Skeletal muscle tissue (tissue), 4 donors: Measurements from ENCODE around the gene PLLP. TPM values are rescaled to one million over a fixed set of nuclear protein-coding genes. Genes with fewer than 3 reads are reported as not detected.
"Not testable (repeated sequence)": the region's sequence is repeated elsewhere in the genome, so short reads cannot be mapped to it uniquely, and the experiment has no call there.

Experiments used
- H3K27ac ChIP-seq: one replicate; pipeline ENCODE4 v1.7.0; 2013; ENCODE audit warnings: mild to moderate bottlenecking, low read depth, low read length, inconsistent platforms
- H3K27me3 ChIP-seq, 3 donors: one replicate each; pipeline ENCODE4 v1.7.0; 2013; ENCODE audit warnings: low read length in 3 of 3; ENCODE audit not compliant: control insufficient read depth in 3 of 3, insufficient read depth in 3 of 3
- H3K36me3 ChIP-seq, 3 donors: one replicate each; pipeline ENCODE4 v1.7.0; 2013; ENCODE audit warnings: low read length in 3 of 3; ENCODE audit not compliant: control insufficient read depth in 3 of 3, insufficient read depth in 3 of 3
- H3K4me1 ChIP-seq, 3 donors: one replicate each; pipeline ENCODE4 v1.7.0; 2013; ENCODE audit warnings: low read length in 3 of 3, mild to moderate bottlenecking in 3 of 3; ENCODE audit not compliant: control insufficient read depth in 3 of 3, insufficient read depth in 3 of 3
- H3K4me3 ChIP-seq, 3 donors: one replicate each; pipeline ENCODE4 v1.7.0; 2013; ENCODE audit warnings: low read length in 3 of 3
- H3K9ac ChIP-seq, 3 donors: one replicate each; pipeline ENCODE4 v1.7.0; 2013; ENCODE audit warnings: low read length in 3 of 3, mild to moderate bottlenecking in 3 of 3, moderate library complexity in 2 of 3, low read depth in 1 of 3
- H3K9me3 ChIP-seq, 3 donors: one replicate each; pipeline ENCODE4 v1.7.0; 2013; ENCODE audit warnings: low read length in 3 of 3; ENCODE audit not compliant: control insufficient read depth in 3 of 3
- total RNA-seq: library from RNA; depleted of rRNA; stranded (reverse); fragments of >200 nt; gene quantifications from one replicate; pipeline ENCODE4 v1.2.3, GENCODE V29; 2014
- donor health status: Osteomylitis.

The PLLP gene
- total RNA-seq, 1 donor from 2014 or later: under 0.01 TPM

DNA sequence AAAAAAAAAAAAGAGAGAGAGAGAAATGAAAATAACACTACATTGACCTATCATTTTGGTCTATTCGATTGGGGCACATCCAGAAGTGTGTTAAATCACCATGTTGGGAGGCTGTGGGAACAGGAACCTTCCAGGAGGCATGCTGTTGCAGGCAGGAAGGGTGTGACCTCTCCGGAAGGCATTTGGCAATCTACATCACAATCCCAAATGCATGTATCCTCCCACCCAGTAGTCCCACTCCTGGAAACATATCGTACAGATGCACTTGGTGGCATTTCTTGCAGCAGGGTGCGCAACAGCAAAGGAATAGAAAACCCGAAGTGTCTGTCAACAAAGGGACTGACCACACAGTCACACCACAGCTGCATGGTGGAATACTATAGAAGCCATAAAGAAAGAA is 7.9 kb downstream of the PLLP start:
- no peak overlapping the region for H3K9ac ChIP-seq
- H3K36me3 ChIP-seq: no peaks in the 10 kb centered on the region
- no peak overlapping the region for H3K4me3 ChIP-seq
- no peak overlapping the region for H3K27ac ChIP-seq
- H3K9me3 ChIP-seq: no peaks in the 10 kb centered on the region
- H3K4me1 ChIP-seq: peaks cover 0 to 5% (median 0%) of the 10 kb centered on the region in 3 donors
- H3K27me3 ChIP-seq: no peaks in the 10 kb centered on the region

GRCh38 chr16:57275946-57276345 is 8.5 kb downstream of the PLLP start:
- H3K9me3 ChIP-seq, H3K4me1 ChIP-seq, H3K27me3 ChIP-seq, H3K27ac ChIP-seq, H3K36me3 ChIP-seq, H3K9ac ChIP-seq, H3K4me3 ChIP-seq: not testable (repeated sequence)

DNA sequence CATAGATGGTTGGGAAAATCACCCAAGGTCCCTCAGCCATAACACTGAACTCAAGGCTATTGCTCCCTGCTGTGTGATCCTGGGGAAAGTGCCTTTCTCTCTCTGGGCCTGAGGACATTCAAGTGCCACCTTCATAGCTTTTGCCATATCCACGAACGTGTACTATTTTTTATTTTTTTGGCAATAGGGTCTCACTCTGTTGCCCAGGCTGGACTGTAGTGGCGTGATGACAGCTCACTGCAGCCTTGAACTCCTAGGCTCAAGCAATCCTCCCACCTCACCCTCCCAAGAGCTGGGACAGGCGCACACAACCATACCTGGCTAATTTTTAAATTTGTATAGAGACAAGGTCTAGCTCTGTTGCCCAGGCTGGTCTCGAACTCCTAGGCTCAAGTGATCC is 10.6 kb downstream of the PLLP start:
- H3K36me3 ChIP-seq: no peaks in the 10 kb centered on the region
- no peaks in the 10 kb centered on the region for H3K9me3 ChIP-seq
- no peak overlapping the region for H3K4me3 ChIP-seq
- no peak overlapping the region for H3K9ac ChIP-seq
- H3K27me3 ChIP-seq: peaks cover 0 to 3% (median 0%) of the 10 kb centered on the region in 3 donors
- peaks cover 0 to 3% (median 0%) of the 10 kb centered on the region in 3 donors for H3K4me1 ChIP-seq
- no peak overlapping the region for H3K27ac ChIP-seq

DNA sequence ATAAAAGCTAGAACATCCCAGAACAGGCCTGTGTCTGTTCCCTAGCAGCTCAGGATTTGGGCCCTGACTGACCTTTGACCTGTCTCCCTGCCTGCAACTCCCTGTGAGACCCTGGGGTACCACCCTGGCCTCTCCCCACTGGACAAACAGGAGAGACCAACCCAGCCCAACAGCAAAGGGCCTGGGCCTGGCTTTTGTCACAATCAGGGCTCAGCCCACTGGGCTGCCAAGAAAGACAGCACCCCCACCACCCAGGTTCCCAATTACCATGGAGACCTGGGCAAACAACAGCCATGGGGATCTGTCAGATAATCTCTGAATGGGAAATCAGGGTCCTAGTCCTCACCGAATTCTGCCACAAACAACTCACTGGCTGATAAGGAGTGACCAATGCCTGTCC is 11.1 kb downstream of the PLLP start:
- peaks cover 0 to 3% (median 0%) of the 10 kb centered on the region in 3 donors for H3K4me1 ChIP-seq
- no peak overlapping the region for H3K9ac ChIP-seq
- H3K27me3 ChIP-seq: peaks cover 0 to 3% (median 0%) of the 10 kb centered on the region in 3 donors
- no peaks in the 10 kb centered on the region for H3K9me3 ChIP-seq
- H3K4me3 ChIP-seq: no peak overlapping the region
- H3K27ac ChIP-seq: no peak overlapping the region
- H3K36me3 ChIP-seq: no peaks in the 10 kb centered on the region

DNA sequence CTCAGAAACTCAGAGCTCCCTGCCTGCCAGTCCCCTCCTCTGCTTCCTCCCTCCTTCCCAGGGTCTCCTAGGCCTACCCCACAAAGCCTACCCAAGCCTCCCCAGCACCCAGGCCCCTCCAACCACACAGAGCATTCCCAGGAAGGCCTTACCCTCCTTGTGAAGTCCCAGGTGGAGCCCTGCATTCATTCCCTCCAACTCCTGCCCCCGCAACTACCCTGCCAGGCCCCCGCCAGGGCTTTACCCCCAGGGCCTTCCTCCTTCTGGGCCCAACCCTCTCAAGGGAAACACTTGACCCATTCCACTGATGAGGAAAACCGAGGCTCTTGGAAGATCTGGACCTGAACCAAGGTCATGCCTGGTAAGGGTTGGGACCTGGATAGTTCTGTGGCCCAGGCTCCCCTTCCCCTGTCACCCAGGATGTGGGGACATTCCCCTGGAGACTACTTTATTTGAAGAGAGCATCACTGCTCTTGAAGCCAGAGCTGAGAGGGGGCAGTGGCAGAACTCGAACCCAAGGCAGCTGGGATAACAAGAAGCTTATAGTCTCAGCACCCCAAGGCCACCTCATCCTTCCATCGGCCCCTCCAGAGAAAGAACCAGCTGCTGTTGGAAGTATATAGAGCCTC is 12.5 kb downstream of the PLLP start:
- H3K27ac ChIP-seq: no peak overlapping the region
- H3K9me3 ChIP-seq: no peaks in the 10 kb centered on the region
- no peaks in the 10 kb centered on the region for H3K36me3 ChIP-seq
- peaks cover 0 to 3% (median 0%) of the 10 kb centered on the region in 3 donors for H3K27me3 ChIP-seq
- H3K9ac ChIP-seq: no peak overlapping the region
- peaks cover 0 to 6% (median 0%) of the 10 kb centered on the region in 3 donors for H3K4me1 ChIP-seq
- no peak overlapping the region for H3K4me3 ChIP-seq

DNA sequence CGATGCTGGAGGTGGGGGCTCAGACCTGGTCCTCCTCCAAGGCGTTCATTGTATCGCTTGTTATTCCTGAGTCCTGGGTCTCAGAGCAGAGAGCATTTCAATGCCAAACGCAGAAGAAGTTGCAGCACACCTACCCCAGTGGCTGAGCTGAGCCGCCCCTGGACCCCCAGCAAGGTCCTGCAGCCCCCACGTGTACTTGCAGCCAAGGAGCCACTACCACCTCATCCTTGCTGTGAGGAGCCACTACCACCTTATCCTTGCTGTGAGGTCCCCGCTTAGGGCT is 13.5 kb downstream of the PLLP start:
- no peaks in the 10 kb centered on the region for H3K36me3 ChIP-seq
- peaks cover 0 to 3% (median 0%) of the 10 kb centered on the region in 3 donors for H3K27me3 ChIP-seq
- peaks cover 0 to 2% (median 0%) of the 10 kb centered on the region in 3 donors for H3K4me1 ChIP-seq
- no peak overlapping the region for H3K9ac ChIP-seq
- no peaks in the 10 kb centered on the region for H3K9me3 ChIP-seq
- no peak overlapping the region for H3K27ac ChIP-seq
- H3K4me3 ChIP-seq: no peak overlapping the region

DNA sequence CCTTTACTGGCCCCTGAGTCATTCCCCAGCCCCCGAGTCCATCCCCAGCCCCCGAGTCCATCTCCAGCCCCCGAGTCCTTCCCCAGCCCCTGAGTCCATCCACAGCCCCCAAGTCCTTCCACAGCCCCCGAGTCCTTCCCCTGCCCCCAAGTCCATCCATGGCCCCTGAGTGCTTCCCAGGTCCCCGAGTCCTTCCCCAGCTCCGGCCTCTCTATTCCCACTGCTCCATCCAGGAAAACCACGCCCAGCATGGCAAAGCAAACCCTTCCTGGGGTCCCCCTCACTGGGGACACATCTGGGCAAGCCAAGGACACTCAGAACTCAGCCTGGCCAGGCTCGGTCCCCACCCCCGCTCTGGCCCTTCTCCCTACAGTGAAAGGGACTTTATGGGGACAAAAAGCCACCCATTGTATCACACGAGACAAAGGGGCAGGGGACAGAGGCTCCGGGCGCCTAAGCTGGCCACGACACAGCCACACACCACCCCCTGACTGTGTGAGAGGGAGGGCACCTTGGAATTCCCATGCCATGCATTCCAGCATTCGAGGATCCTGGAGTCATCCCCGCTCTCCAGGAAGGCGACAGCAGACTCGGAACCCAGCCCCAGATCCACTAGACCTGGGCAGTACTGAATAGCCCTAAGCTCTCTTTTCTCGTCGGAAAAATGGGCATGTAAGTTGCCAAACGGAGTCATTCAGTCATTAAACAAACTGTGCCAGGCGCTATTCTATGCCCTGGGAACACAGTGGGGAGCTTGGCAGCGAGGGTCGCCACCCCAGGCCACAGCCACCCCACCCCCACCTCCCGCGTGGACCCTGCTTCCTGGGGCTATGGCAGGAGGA is 14.0 kb downstream of the PLLP start:
- Histone ChIP-seq H3K36me3 (no peaks in the 10 kb centered on the region), H3K4me3 (no peak overlapping the region), H3K4me1 (peaks cover 0 to 2% (median 0%) of the 10 kb centered on the region in 3 donors), H3K9ac (no peak overlapping the region), H3K9me3 (no peaks in the 10 kb centered on the region), H3K27me3 (peaks cover 0 to 3% (median 0%) of the 10 kb centered on the region in 3 donors), H3K27ac (no peak overlapping the region)

- H3K4me1 ChIP-seq: peaks cover 0 to 2% (median 0%) of the 10 kb centered on the region in 3 donors
- H3K27me3 ChIP-seq: peaks cover 0 to 3% (median 0%) of the 10 kb centered on the region in 3 donors
- H3K9ac ChIP-seq: no peak overlapping the region
- no peaks in the 10 kb centered on the region for H3K36me3 ChIP-seq
- H3K4me3 ChIP-seq: no peak overlapping the region
- H3K9me3 ChIP-seq: no peaks in the 10 kb centered on the region
- H3K27ac ChIP-seq: no peak overlapping the region
Observed at GRCh38 chr16:57268804-57269800, 15.4 kb downstream of the PLLP start.

- not testable (repeated sequence) for H3K36me3 ChIP-seq, H3K27me3 ChIP-seq, H3K9me3 ChIP-seq, H3K4me1 ChIP-seq, H3K27ac ChIP-seq, H3K9ac ChIP-seq, H3K4me3 ChIP-seq
Observed at GRCh38 chr16:57267343-57267742, 17.1 kb downstream of the PLLP start.
